ENCODE data around the gene KCTD6.
A peak's percentile ranks its signal among the peaks of the same experiment; 100 is the strongest.

KCTD6 gene

GRCh38 chr3:58534592-58535494 is 42.9 kb downstream of the KCTD6 start:
- peak; percentile 2 for DNase-seq (ENCODE audit: low spot score)
- no peak for TF ChIP-seq CTCF (IDR thresholded peaks at IDR 0.05; ENCODE audit: extremely low read depth, missing control alignments)

DNA sequence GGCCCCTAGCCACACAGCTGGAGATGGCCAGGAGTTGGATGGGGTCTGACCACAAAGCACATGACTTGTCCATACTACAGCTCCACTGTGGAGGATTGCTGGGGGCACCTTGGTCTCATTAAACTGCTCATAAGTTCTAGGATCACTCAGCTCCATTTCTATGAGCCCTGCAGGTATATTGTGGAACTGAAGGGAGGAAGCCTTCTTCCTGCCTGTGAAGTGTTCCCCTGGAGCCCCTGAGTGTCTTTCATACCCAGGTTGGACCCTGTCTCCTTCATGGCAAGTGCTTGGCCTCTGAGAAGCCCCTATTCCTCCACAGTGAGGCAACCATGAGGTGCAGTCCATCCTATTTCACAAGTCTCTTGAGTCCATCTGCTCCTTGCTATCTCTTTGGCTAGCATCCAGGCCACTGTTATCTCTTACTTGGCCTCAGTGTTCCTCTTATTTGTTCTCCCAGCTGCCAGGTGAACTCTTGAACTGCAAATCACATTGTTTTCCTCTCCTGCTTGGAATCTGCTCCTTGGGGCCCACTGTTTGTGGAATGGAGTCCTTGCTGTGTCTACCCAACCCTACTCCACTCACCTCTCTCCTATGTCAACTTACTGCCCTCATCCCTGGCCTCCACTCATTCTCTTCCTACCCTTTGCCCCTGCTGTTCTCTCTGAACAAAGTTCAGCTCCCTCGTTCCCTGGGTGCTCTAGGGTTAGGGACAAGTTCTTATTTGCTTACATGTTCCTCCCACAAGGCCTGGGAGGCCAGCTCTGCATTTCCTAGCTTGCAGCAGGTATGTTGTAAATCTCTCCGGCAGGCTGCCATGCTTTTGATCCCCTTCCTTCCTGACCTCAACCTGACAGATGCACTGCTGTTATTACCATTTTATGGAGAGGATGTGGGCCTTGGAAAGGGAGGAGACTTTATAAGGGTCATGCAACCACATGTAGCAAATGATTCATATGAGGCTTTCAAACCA is 43.9 kb downstream of the KCTD6 start:
- peak; percentile 3 for DNase-seq (ENCODE audit: low spot score)
- TF ChIP-seq CTCF (IDR thresholded peaks at IDR 0.05; ENCODE audit: extremely low read depth, missing control alignments), result no peak

DNA sequence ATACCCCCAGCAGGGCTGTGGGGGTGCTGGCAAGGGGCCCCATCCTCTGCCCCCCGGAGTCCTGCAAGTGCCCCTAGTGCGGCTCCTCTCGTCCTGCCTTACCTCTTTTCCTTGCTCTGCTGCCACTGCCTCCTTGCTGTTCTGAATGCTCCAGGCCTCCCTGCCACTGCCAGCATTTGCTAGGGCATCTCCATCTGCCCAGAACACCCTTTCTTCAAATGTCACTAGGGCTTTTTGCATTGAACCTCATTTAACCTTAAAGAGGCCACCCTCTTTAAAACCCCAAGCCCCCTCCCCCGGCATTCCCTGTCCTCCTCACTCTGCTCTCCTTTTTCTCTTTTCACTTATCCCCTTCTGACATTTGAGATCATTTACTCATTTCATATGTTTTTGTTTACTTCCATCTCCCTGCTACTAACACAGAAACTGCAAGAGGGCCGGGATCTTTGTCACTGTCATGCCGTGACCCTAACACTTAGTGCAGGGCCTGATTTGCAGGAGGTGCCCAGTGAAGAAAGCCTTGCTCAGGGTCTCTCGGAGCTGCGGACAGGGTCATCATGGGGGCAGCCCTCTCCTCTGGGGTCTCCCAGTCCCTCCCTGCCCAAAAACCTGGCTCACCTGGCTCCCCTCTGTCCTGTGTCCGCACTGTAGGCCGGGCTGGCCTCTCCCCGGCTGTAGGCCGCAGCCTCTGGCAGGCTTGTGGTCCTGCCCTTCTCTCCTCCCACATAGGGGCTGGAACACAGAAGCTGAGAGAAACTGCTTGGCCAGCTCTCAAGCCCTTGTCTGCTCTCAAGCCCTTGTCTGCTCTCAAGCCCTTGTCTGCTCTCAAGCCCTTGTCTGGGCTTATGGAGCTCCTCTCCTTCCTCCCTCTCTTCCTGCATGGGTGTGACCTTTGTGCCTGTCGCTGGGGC is 44.9 kb downstream of the KCTD6 start, which contains the start of gene ACOX2:
TSS of gene ACOX2 (minus strand) at position 690 of the 911 bp plus-strand sequence. CDS start 2,084 bp downstream, outside the sequence.
- TF ChIP-seq CTCF (IDR thresholded peaks at IDR 0.05; ENCODE audit: extremely low read depth, missing control alignments), result no peak
- peak; percentile 2 for DNase-seq (ENCODE audit: low spot score)

- DNase-seq (ENCODE audit: low spot score), result no peak
- TF ChIP-seq CTCF (IDR thresholded peaks at IDR 0.05; ENCODE audit: extremely low read depth, missing control alignments), result no peak
These were observed 45.8 kb downstream of the KCTD6 start for GRCh38 chr3:58537412-58538301.

- no peak for DNase-seq (ENCODE audit: low spot score)
- TF ChIP-seq CTCF (IDR thresholded peaks at IDR 0.05; ENCODE audit: extremely low read depth, missing control alignments), result no peak
These were observed 47.7 kb downstream of the KCTD6 start for GRCh38 chr3:58539626-58540025.

All from GM20000 (cell line).